Activated CD8-positive, alpha-beta memory T cell treated with anti-CD3 and anti-CD28 coated beads, Interleukin-2, amount 10 ng/mL, durations not matched to agents 7 days and 5 days (primary cell): Measurements from ENCODE around the gene KIR2DL4. TPM values are rescaled to one million over a fixed set of nuclear protein-coding genes. Genes with fewer than 3 reads are reported as not detected.
"Not testable (repeated sequence)": the region's sequence is repeated elsewhere in the genome, so short reads cannot be mapped to it uniquely, and the experiment has no call there.

Experiments used
- ATAC-seq: fragments of 150-1000 bp; cut with Tn5 transposase; one replicate; pipeline ENCODE4 v1.10.0; 2021; ENCODE audit warnings: moderate library complexity
- CTCF ChIA-PET: fragments of 350-600 bp; sonication (Branson Sonifier 250); formaldehyde crosslinking; loops from one replicate; lab custom pipeline; 2021; ENCODE audit warnings: antibody characterized with exemption; lab: Charles Lee
- DNase-seq: peaks from one replicate; pipeline ENCODE4 v3.0.0-alpha.2; 2020
- H3K27ac Mint-ChIP-seq: one replicate; pipeline ENCODE4 v1.8.0; 2021; ENCODE audit warnings: mild to moderate bottlenecking, mixed read lengths
- H3K27me3 Mint-ChIP-seq: one replicate; pipeline ENCODE4 v1.8.0; 2021; ENCODE audit warnings: mixed read lengths
- H3K36me3 Mint-ChIP-seq: one replicate; pipeline ENCODE4 v1.8.0; 2021; ENCODE audit warnings: mild to moderate bottlenecking, mixed read lengths
- H3K4me1 Mint-ChIP-seq: one replicate; pipeline ENCODE4 v1.8.0; 2021; ENCODE audit warnings: mixed read lengths
- H3K4me3 Mint-ChIP-seq: one replicate; pipeline ENCODE4 v1.8.0; 2021; ENCODE audit warnings: mild to moderate bottlenecking, moderate library complexity, mixed read lengths
- H3K9me3 Mint-ChIP-seq: one replicate; pipeline ENCODE4 v1.8.0; 2022; ENCODE audit warnings: low read depth, mixed read lengths
- total RNA-seq, 2 experiments: library from RNA; stranded (reverse); gene quantifications; one replicate each; pipeline ENCODE4 v1.2.3, GENCODE V29; 2021

Gene KIR2DL4
- total RNA-seq, result under 1 TPM; 0.42 to 0.70 TPM

GRCh38 chr19:54803410-54803809, at the start of gene KIR2DL4:
Gene KIR2DL4, plus strand, starts transcription at chr19:54803610. Its CDS starts 42 bp downstream, at chr19:54803652.
- H3K4me3 Mint-ChIP-seq, result no peak within 1 kb of the TSS
- no peak within 1 kb of the TSS for H3K27ac Mint-ChIP-seq
- DNase-seq (no peak), ATAC-seq (no peak)
- no peaks in the 10 kb centered on the region for H3K36me3 Mint-ChIP-seq
- CTCF ChIA-PET, result no interaction called here
- H3K27me3 Mint-ChIP-seq, result peaks cover 17% of the 10 kb centered on the region
- no peaks in the 10 kb centered on the region for H3K9me3 Mint-ChIP-seq
- peaks cover 6% of the 10 kb centered on the region for H3K4me1 Mint-ChIP-seq

DNA sequence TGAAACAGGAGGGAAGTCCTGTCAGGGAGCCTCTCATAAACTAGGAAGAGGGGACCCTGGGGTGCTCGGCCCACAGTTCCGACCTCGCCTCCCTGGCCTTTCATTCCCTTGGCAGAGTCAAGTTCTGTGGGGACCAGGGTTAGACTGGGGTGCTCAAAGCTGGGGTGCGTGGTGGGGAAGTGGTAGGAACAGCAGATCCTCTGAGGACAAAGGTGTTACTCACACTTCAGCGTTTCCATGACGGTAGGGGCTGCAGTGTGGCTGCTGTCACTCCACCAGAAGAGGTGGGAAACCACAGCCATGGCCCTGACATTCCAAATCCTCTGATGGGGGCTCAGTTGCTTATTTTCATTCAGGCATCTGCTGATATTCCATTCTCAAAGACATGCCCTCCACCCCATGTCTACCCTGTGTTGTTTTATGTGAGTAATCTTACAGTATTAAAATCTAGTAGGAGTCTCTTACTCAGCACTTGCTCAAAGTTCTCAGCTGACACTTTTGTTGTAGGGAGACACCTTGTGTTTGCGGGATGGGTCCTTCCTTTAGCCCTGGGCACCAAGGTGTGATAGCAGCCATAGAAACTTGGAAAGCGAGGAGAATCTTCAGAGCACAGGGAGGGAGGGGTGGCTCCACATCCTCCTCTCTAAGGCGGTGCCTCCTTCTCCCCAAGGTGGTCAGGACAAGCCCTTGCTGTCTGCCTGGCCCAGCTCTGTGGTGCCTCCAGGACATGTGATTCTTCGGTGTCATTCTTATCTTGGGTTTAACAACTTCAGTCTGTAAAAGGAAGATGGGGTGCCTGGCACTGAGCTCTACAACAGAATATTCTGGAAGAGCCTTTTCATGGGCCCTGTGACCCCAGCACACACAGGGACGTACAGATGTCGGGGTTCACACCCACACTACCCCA, 47.0 kb upstream of the KIR2DL4 start:
- H3K36me3 Mint-ChIP-seq, CTCF ChIA-PET, H3K4me3 Mint-ChIP-seq, H3K9me3 Mint-ChIP-seq, H3K27ac Mint-ChIP-seq, ATAC-seq, H3K27me3 Mint-ChIP-seq, DNase-seq, H3K4me1 Mint-ChIP-seq: not testable (repeated sequence)

- H3K9me3 Mint-ChIP-seq, H3K27me3 Mint-ChIP-seq, ATAC-seq, CTCF ChIA-PET, H3K4me1 Mint-ChIP-seq, H3K36me3 Mint-ChIP-seq, DNase-seq, H3K27ac Mint-ChIP-seq, H3K4me3 Mint-ChIP-seq: not testable (repeated sequence)
Observed at GRCh38 chr19:54758577-54758976, 44.8 kb upstream of the KIR2DL4 start.

DNA sequence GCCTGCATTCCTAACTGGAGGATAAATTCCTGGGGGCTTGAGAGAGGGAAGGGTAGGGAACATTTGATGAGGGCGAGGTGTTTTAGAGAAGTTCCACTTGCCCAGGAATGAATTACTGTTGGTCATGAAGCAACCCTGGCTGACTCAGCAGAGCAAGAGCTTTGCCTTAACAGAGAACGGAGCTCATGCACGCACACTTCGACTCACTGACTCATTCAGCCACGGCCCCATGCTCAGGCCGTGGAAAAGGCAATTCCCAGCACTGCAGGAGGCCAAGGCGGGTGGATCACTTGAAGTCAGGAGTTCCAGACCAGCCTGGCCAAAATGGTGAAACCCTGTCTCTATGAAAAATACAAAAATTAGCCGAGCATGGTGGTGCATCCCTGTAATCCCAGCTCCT, 39.2 kb upstream of the KIR2DL4 start:
- H3K27me3 Mint-ChIP-seq, H3K4me3 Mint-ChIP-seq, H3K4me1 Mint-ChIP-seq, H3K9me3 Mint-ChIP-seq, H3K36me3 Mint-ChIP-seq, ATAC-seq, H3K27ac Mint-ChIP-seq, DNase-seq, CTCF ChIA-PET: not testable (repeated sequence)

GRCh38 chr19:54766464-54766863, 36.9 kb upstream of the KIR2DL4 start:
- not testable (repeated sequence) for ATAC-seq, H3K36me3 Mint-ChIP-seq, H3K9me3 Mint-ChIP-seq

GRCh38 chr19:54769646-54770045, 33.8 kb upstream of the KIR2DL4 start, which contains the start of gene KIR2DL1:
Gene KIR2DL1, plus strand, starts transcription at chr19:54769793. Its CDS starts 58 bp downstream, at chr19:54769851.
- H3K4me1 Mint-ChIP-seq, result not testable (repeated sequence)

More at GRCh38 chr19:54766464-54766863, 36.9 kb upstream of the KIR2DL4 start:
- H3K4me1 Mint-ChIP-seq, H3K27me3 Mint-ChIP-seq, CTCF ChIA-PET, H3K4me3 Mint-ChIP-seq, DNase-seq, H3K27ac Mint-ChIP-seq: not testable (repeated sequence)

GRCh38 chr19:54770511-54770910, 32.9 kb upstream of the KIR2DL4 start:
- H3K27ac Mint-ChIP-seq, H3K9me3 Mint-ChIP-seq, H3K36me3 Mint-ChIP-seq, H3K4me1 Mint-ChIP-seq, DNase-seq, ATAC-seq, H3K4me3 Mint-ChIP-seq, CTCF ChIA-PET, H3K27me3 Mint-ChIP-seq: not testable (repeated sequence)

More at GRCh38 chr19:54769646-54770045, 33.8 kb upstream of the KIR2DL4 start, which contains the start of gene KIR2DL1:
- H3K9me3 Mint-ChIP-seq, H3K27ac Mint-ChIP-seq, H3K4me3 Mint-ChIP-seq, H3K36me3 Mint-ChIP-seq, ATAC-seq, DNase-seq, H3K27me3 Mint-ChIP-seq, CTCF ChIA-PET: not testable (repeated sequence)

DNA sequence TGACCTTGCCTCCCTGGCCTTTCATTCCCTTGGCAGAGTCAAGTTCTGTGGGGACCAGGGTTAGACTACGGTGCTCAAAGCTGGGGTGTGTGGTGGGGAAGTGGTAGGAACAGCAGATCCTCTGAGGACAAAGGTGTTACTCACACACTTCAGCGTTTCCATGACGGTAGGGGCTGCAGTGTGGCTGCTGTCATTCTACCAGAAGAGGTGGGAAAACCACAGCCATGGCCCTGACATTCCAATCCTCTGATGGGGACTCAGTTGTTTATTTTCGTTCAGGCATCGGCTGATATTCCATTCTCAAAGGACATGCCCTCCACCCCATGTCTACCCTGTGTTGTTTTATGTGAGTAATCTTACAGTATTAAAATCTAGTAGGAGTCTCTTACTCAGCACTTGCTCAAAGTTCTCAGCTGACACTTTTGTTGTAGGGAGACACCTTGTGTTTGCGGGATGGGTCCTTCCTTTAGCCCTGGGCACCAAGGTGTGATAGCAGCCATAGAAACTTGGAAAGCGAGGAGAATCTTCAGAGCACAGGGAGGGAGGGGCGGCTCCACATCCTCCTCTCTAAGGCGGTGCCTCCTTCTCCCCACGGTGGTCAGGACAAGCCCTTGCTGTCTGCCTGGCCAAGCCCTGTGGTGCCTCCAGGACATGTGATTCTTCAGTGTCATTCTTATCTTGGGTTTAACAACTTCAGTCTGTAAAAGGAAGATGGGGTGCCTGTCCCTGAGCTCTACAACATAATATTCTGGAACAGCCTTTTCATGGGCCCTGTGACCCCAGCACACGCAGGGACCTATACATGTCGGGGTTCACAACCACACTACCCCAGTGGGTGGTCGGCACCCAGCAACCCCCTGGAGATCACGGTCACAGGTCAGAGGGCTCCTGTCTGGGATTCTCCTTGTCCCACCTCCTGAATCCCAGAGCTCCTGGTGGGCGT, 32.1 kb upstream of the KIR2DL4 start:
- H3K27ac Mint-ChIP-seq, H3K36me3 Mint-ChIP-seq, H3K4me3 Mint-ChIP-seq, H3K27me3 Mint-ChIP-seq, H3K9me3 Mint-ChIP-seq, CTCF ChIA-PET, DNase-seq, H3K4me1 Mint-ChIP-seq, ATAC-seq: not testable (repeated sequence)

- H3K27ac Mint-ChIP-seq, H3K4me3 Mint-ChIP-seq, CTCF ChIA-PET, H3K4me1 Mint-ChIP-seq, H3K9me3 Mint-ChIP-seq, H3K27me3 Mint-ChIP-seq, DNase-seq, ATAC-seq, H3K36me3 Mint-ChIP-seq: not testable (repeated sequence)
Observed at GRCh38 chr19:54772666-54773065, 30.7 kb upstream of the KIR2DL4 start.

- H3K4me1 Mint-ChIP-seq, H3K36me3 Mint-ChIP-seq, H3K27me3 Mint-ChIP-seq, CTCF ChIA-PET, ATAC-seq, DNase-seq, H3K27ac Mint-ChIP-seq, H3K4me3 Mint-ChIP-seq, H3K9me3 Mint-ChIP-seq: not testable (repeated sequence)
Observed at GRCh38 chr19:54775095-54775815, 28.2 kb upstream of the KIR2DL4 start.

DNA sequence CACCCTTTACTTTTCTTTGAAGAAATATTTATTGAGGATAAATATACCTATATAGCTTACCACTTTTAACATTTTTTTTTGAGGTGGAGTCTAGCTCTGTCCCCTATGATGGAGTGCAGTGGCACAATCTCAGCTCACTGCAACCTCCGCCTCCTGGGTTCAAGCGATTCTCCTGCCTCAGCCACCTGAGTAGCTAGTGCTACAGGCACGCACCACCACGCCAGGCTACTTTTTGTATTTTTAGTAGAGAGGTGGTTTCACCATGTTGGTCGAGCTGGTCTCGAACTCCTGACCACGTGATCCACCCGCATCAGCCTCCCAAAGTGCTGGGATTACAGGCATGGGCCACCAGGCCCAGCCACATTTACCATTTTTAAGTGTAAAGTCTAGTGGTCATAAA, 27.6 kb upstream of the KIR2DL4 start:
- H3K4me3 Mint-ChIP-seq, H3K36me3 Mint-ChIP-seq, H3K27me3 Mint-ChIP-seq, H3K27ac Mint-ChIP-seq, H3K9me3 Mint-ChIP-seq, DNase-seq, H3K4me1 Mint-ChIP-seq, CTCF ChIA-PET, ATAC-seq: not testable (repeated sequence)

GRCh38 chr19:54777851-54778250, 25.6 kb upstream of the KIR2DL4 start:
- not testable (repeated sequence) for H3K27me3 Mint-ChIP-seq, DNase-seq, H3K4me1 Mint-ChIP-seq, H3K27ac Mint-ChIP-seq, ATAC-seq, H3K36me3 Mint-ChIP-seq, H3K4me3 Mint-ChIP-seq, H3K9me3 Mint-ChIP-seq
- CTCF ChIA-PET, result interaction anchor here (0.6 kb wide), 1 partner anchor 176 kb away, joined by 3 read pairs; no protein-coding TSS in a partner anchor

DNA sequence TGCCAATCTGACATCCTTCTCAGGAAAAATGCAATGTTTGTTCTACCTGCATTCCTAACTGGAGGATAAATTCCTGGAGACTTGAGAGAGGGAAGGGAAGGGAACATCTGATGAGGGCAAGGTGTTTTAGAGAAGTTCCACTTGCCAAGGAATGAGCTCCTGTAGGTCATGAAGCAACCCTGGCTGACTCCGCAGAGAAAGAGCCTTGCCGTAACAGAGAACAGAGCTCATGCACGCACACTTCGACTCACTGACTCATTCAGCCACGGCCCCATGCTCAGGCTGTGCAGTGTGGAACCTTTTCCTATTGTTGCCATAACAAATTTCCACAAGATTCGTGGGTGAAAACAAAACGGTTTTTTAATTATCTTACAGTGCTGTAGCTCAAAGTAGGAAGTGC, 24.5 kb upstream of the KIR2DL4 start:
- H3K4me3 Mint-ChIP-seq, DNase-seq, H3K36me3 Mint-ChIP-seq, H3K4me1 Mint-ChIP-seq, H3K27ac Mint-ChIP-seq, H3K27me3 Mint-ChIP-seq, H3K9me3 Mint-ChIP-seq, ATAC-seq, CTCF ChIA-PET: not testable (repeated sequence)
